ENCODE results near the gene PALLD. TPM values are rescaled to one million over a fixed set of nuclear protein-coding genes. Genes with fewer than 3 reads are reported as not detected.

Gene PALLD
- total and polyA plus RNA-seq, 12 donors, result 30.3 to 203 (median 90.5) TPM

DNA sequence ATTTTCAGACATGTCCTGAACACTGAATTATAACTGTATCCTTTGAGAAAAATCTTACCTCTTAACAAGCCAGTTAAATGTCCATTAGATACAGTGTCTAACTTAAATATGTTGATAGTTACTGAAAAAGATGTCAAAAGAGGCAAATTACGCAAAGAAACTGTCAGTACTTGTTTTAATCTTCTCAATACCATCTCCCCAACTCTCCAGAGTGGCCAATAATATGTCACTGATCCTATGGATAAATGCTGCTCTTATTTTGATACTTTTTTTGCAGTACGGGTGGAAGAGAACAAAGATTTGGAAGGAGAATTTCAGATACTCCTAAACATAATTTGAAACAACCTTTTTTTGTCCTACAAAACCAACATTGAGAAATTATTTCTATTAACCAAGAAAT is 320.5 kb downstream of the PALLD start:
- no peak for TF ChIP-seq POLR2A (IDR thresholded peaks at IDR 0.05)
- no peak for TF ChIP-seq CTCF (IDR thresholded peaks at IDR 0.05)
- no peaks in the 10 kb centered on the region for H3K27me3 ChIP-seq
- 49 to 58% (median 57%) methylated on average over 2 of the region's 2 CpGs for WGBS, 4 donors
- peaks cover 0 to 13% of the 10 kb centered on the region in 2 donors for H3K4me1 ChIP-seq (replicated peaks in 1 of 2)
- no peaks in the 10 kb centered on the region for H3K36me3 ChIP-seq (replicated peaks in 1 of 2)
- peak overlapping the region in 1 of 4 donors; percentile 1 for H3K4me3 ChIP-seq
- intact Hi-C loops (cut with DNase I), result no loop called here
- H3K9me3 ChIP-seq (replicated peaks in 1 of 3), result no peaks in the 10 kb centered on the region
- peak overlapping the region in 2 of 5 donors; percentile 30 to 35 for H3K27ac ChIP-seq
- no peak for DNase-seq

GRCh38 chr4:168822481-168822880 is 325.6 kb downstream of the PALLD start:
- no peak for DNase-seq
- 86 to 93% (median 91%) methylated on average over 5 of the region's 5 CpGs for WGBS, 4 donors
- Histone ChIP-seq H3K4me1 (replicated peaks in 1 of 2) (peaks cover 0 to 3% of the 10 kb centered on the region in 2 donors), H3K27ac (no peak overlapping the region), H3K36me3 (replicated peaks in 1 of 2) (no peaks in the 10 kb centered on the region), H3K27me3 (no peaks in the 10 kb centered on the region), H3K9me3 (replicated peaks in 1 of 3) (no peaks in the 10 kb centered on the region), H3K4me3 (no peak overlapping the region)
- intact Hi-C loops (cut with DNase I), result no loop called here
- no peak for TF ChIP-seq CTCF (IDR thresholded peaks at IDR 0.05)
- no peak for TF ChIP-seq POLR2A (IDR thresholded peaks at IDR 0.05)

DNA sequence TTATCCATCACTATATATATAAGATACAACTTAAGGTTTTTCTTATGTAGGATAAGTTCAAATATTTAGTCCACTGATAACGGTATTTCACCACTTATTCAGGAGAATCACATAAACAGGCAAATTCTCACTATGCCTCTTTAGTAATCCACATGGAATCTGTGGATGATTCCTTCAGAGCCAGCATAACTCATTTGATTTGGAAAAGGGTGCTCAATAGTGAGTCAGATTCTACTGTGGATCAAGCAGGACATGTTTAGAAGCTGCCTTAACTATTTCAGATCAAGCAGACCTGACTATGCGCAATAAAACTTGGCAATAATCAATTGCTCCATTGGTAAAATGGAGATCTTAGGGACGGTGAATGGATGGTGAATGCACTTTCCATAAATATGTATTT is 329.1 kb downstream of the PALLD start:
- no peak for DNase-seq
- H3K4me3 ChIP-seq, result no peak overlapping the region
- peaks cover 0 to 2% of the 10 kb centered on the region in 2 donors for H3K4me1 ChIP-seq (replicated peaks in 1 of 2)
- no peaks in the 10 kb centered on the region for H3K9me3 ChIP-seq (replicated peaks in 1 of 3)
- no peak for TF ChIP-seq POLR2A (IDR thresholded peaks at IDR 0.05)
- TF ChIP-seq CTCF (IDR thresholded peaks at IDR 0.05), result no peak
- 91 to 97% (median 94%) methylated on average over 3 of the region's 3 CpGs for WGBS, 4 donors
- no peaks in the 10 kb centered on the region for H3K36me3 ChIP-seq (replicated peaks in 1 of 2)
- H3K27me3 ChIP-seq, result no peaks in the 10 kb centered on the region
- no peak overlapping the region for H3K27ac ChIP-seq
- intact Hi-C loops (cut with DNase I), result no loop called here

DNA sequence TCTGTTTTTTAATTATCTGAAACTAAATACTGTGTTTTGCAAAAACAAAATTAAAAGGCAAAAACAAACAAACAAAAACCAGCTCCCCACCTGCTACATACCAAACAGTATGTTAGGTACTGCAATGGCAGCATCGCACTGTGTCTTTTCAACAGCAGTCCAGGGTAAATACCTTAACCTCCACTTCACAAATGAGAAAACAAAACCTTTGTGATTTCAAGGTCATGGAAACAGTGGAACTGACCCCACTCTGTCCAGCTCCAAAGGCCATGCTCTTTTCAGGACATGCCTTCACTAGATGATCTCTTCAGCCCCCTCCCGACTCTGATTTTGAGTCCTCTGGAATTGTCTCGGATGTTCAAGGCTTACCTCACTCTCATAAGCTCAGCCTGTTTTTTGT is 329.8 kb downstream of the PALLD start:
- TF ChIP-seq POLR2A (IDR thresholded peaks at IDR 0.05) (no peak), CTCF (IDR thresholded peaks at IDR 0.05) (no peak)
- WGBS, 4 donors, result 77 to 86% (median 82%) methylated on average over 3 of the region's 3 CpGs
- Histone ChIP-seq H3K27me3 (no peaks in the 10 kb centered on the region), H3K36me3 (replicated peaks in 1 of 2) (no peaks in the 10 kb centered on the region), H3K4me3 (no peak overlapping the region), H3K4me1 (replicated peaks in 1 of 2) (peaks cover 2 to 9% of the 10 kb centered on the region in 2 donors), H3K27ac (no peak overlapping the region), H3K9me3 (replicated peaks in 1 of 3) (no peaks in the 10 kb centered on the region)
- intact Hi-C loops (cut with DNase I), result no loop called here
- DNase-seq, result no peak
